Gastrocnemius medialis (tissue), 4 donors: Measurements from ENCODE around the gene SGK1.
"Not testable (repeated sequence)": the region's sequence is repeated elsewhere in the genome, so short reads cannot be mapped to it uniquely, and the experiment has no call there.

ENCODE experiments used
- CTCF ChIP-seq, 5 experiments: fragments of 450-650 bp in 3 of 5; fragments of 200-600 bp in 2 of 5; sonication (generic) in 2 of 5; IDR thresholded peaks in 4 of 5; conservative IDR thresholded peaks in 1 of 5; 1 replicate in 4 of 5; 2 replicates in 1 of 5; pipeline ENCODE4 v1.5.1; 2016 to 2019; ENCODE audit warnings: antibody characterized with exemption in 5 of 5, mild to moderate bottlenecking in 3 of 5, moderate library complexity in 3 of 5
- POLR2A ChIP-seq, 2 donors: fragments of 450-650 bp; IDR thresholded peaks; one replicate each; pipeline ENCODE4 v1.6.1; 2017; ENCODE audit warnings: antibody characterized with exemption in 2 of 2, mild to moderate bottlenecking in 2 of 2, moderate library complexity in 2 of 2

GRCh38 chr6:134304381-134304780, 13.5 kb downstream of the SGK1 start:
- not testable (repeated sequence) for TF ChIP-seq CTCF (IDR thresholded peaks at IDR 0.05 in 4 of 5, conservative IDR thresholded peaks at IDR 0.05 in 1 of 5); POLR2A (IDR thresholded peaks at IDR 0.05)
